ENCODE measurements around the gene CNOT11.

Gene CNOT11

GRCh38 chr2:101252408-101253012, at the start of gene CNOT11:
Gene CNOT11, plus strand, starts transcription at chr2:101252886. Its CDS starts 79 bp downstream, at chr2:101252965.
- H3K9me2 ChIP-seq (replicated peaks; ENCODE audit: control insufficient read depth, low read length): no peaks in the 10 kb centered on the region
- peaks cover 27% of the 10 kb centered on the region for H3K36me3 ChIP-seq (ENCODE audit: control insufficient read depth, low read length)
- H3K79me2 ChIP-seq (ENCODE audit: control insufficient read depth, low read length): peaks cover 47% of the 10 kb centered on the region
- H3K27me3 ChIP-seq (ENCODE audit: control insufficient read depth, low read length): no peaks in the 10 kb centered on the region
- no peaks in the 10 kb centered on the region for H3K9me3 ChIP-seq (ENCODE audit: control insufficient read depth, insufficient read depth, low read length)
- no peaks in the 10 kb centered on the region for H3F3A ChIP-seq (ENCODE audit: control insufficient read depth, insufficient read depth)
- peak within 1 kb of the TSS; percentile 65 for H3K27ac ChIP-seq (ENCODE audit: low read depth, low read length)
- peak within 1 kb of the TSS; percentile 86 for H3K4me2 ChIP-seq (ENCODE audit: low read length)
- peak within 1 kb of the TSS; percentile 88 for H3K4me3 ChIP-seq (ENCODE audit: low read length)
- H4K20me1 ChIP-seq (ENCODE audit: control insufficient read depth, insufficient read depth, low read depth, low read length): peaks cover 15% of the 10 kb centered on the region
- TF ChIP-seq CTCF (IDR thresholded peaks at IDR 0.05; ENCODE audit: low read depth, low read length, poor library complexity, severe bottlenecking) (no peak), EZH2phosphoT487 (IDR thresholded peaks at IDR 0.05; ENCODE audit: borderline replicate concordance, low read length) (no peak)
- peaks cover 22% of the 10 kb centered on the region for H3K4me1 ChIP-seq (ENCODE audit: control insufficient read depth, low read length)

GRCh38 chr2:101204400-101205115, 48.1 kb upstream of the CNOT11 start:
- no peaks in the 10 kb centered on the region for H3K4me1 ChIP-seq (ENCODE audit: control insufficient read depth, low read length)
- H3K9me2 ChIP-seq (replicated peaks; ENCODE audit: control insufficient read depth, low read length): no peaks in the 10 kb centered on the region
- H3F3A ChIP-seq (ENCODE audit: control insufficient read depth, insufficient read depth): no peaks in the 10 kb centered on the region
- no peaks in the 10 kb centered on the region for H3K36me3 ChIP-seq (ENCODE audit: control insufficient read depth, low read length)
- no peak overlapping the region for H3K4me3 ChIP-seq (ENCODE audit: low read length)
- no peak overlapping the region for H3K27ac ChIP-seq (ENCODE audit: low read depth, low read length)
- H3K9me3 ChIP-seq (ENCODE audit: control insufficient read depth, insufficient read depth, low read length): no peaks in the 10 kb centered on the region
- H4K20me1 ChIP-seq (ENCODE audit: control insufficient read depth, insufficient read depth, low read depth, low read length): no peaks in the 10 kb centered on the region
- no peaks in the 10 kb centered on the region for H3K27me3 ChIP-seq (ENCODE audit: control insufficient read depth, low read length)
- TF ChIP-seq EZH2phosphoT487 (IDR thresholded peaks at IDR 0.05; ENCODE audit: borderline replicate concordance, low read length): no peak
- no peak for TF ChIP-seq CTCF (IDR thresholded peaks at IDR 0.05; ENCODE audit: low read depth, low read length, poor library complexity, severe bottlenecking)
- H3K79me2 ChIP-seq (ENCODE audit: control insufficient read depth, low read length): no peaks in the 10 kb centered on the region
- no peak overlapping the region for H3K4me2 ChIP-seq (ENCODE audit: low read length)

- Histone ChIP-seq H4K20me1 (ENCODE audit: control insufficient read depth, insufficient read depth, low read depth, low read length) (no peaks in the 10 kb centered on the region), H3K4me3 (ENCODE audit: low read length) (no peak overlapping the region), H3K27me3 (ENCODE audit: control insufficient read depth, low read length) (no peaks in the 10 kb centered on the region), H3K36me3 (ENCODE audit: control insufficient read depth, low read length) (no peaks in the 10 kb centered on the region), H3K9me3 (ENCODE audit: control insufficient read depth, insufficient read depth, low read length) (peaks cover 6% of the 10 kb centered on the region; the same call in 1 of the 2 replicates), H3K27ac (ENCODE audit: low read depth, low read length) (no peak overlapping the region), H3K4me1 (ENCODE audit: control insufficient read depth, low read length) (no peaks in the 10 kb centered on the region), H3K79me2 (ENCODE audit: control insufficient read depth, low read length) (no peaks in the 10 kb centered on the region), H3K4me2 (ENCODE audit: low read length) (no peak overlapping the region), H3F3A (ENCODE audit: control insufficient read depth, insufficient read depth) (no peaks in the 10 kb centered on the region), H3K9me2 (replicated peaks; ENCODE audit: control insufficient read depth, low read length) (no peaks in the 10 kb centered on the region)
- no peak for TF ChIP-seq CTCF (IDR thresholded peaks at IDR 0.05; ENCODE audit: low read depth, low read length, poor library complexity, severe bottlenecking)
- no peak for TF ChIP-seq EZH2phosphoT487 (IDR thresholded peaks at IDR 0.05; ENCODE audit: borderline replicate concordance, low read length)
Measured at GRCh38 chr2:101205521-101206479, 46.9 kb upstream of the CNOT11 start.
